Stomach smooth muscle (tissue), 2 donors: ENCODE data around the gene SKAP2.
"Not testable (repeated sequence)": the region's sequence is repeated elsewhere in the genome, so short reads cannot be mapped to it uniquely, and the experiment has no call there.

Experiments used
- H3K27ac ChIP-seq: one replicate; pipeline ENCODE4 v1.7.0; 2013; ENCODE audit warnings: mild to moderate bottlenecking, low read length, inconsistent platforms
- H3K27me3 ChIP-seq, 2 donors: one replicate each; pipeline ENCODE4 v1.7.0; 2013; ENCODE audit warnings: low read length in 2 of 2; ENCODE audit not compliant: insufficient read depth in 2 of 2, control insufficient read depth in 1 of 2
- H3K36me3 ChIP-seq, 2 donors: one replicate each; pipeline ENCODE4 v1.7.0; 2013; ENCODE audit warnings: low read length in 2 of 2; ENCODE audit not compliant: control insufficient read depth in 2 of 2, insufficient read depth in 2 of 2
- H3K4me1 ChIP-seq: one replicate; pipeline ENCODE4 v1.7.0; 2013; ENCODE audit warnings: low read length; ENCODE audit not compliant: control insufficient read depth, insufficient read depth
- H3K4me3 ChIP-seq, 2 donors: one replicate each; pipeline ENCODE4 v1.7.0; 2013; ENCODE audit warnings: low read length in 2 of 2
- H3K9ac ChIP-seq, 2 donors: one replicate each; pipeline ENCODE4 v1.7.0; 2013; ENCODE audit warnings: low read length in 2 of 2, mild to moderate bottlenecking in 1 of 2
- H3K9me3 ChIP-seq, 2 donors: one replicate each; pipeline ENCODE4 v1.7.0; 2013; ENCODE audit warnings: low read length in 2 of 2; ENCODE audit not compliant: control insufficient read depth in 2 of 2
- donor health status: healthy.
- donor health status: Pancreatic carcinoma.

The SKAP2 gene

GRCh38 chr7:26836793-26837192, 27.6 kb downstream of the SKAP2 start:
- H3K27me3 ChIP-seq, H3K9ac ChIP-seq, H3K27ac ChIP-seq: not testable (repeated sequence)

GRCh38 chr7:26815426-26815825, 49.0 kb downstream of the SKAP2 start:
- Histone ChIP-seq H3K4me1 (no peaks in the 10 kb centered on the region), H3K27me3 (no peaks in the 10 kb centered on the region), H3K9ac (no peak overlapping the region), H3K27ac (no peak overlapping the region), H3K9me3 (no peaks in the 10 kb centered on the region), H3K4me3 (no peak overlapping the region), H3K36me3 (no peaks in the 10 kb centered on the region)

More at GRCh38 chr7:26836793-26837192, 27.6 kb downstream of the SKAP2 start:
- H3K4me3 ChIP-seq, H3K4me1 ChIP-seq, H3K36me3 ChIP-seq, H3K9me3 ChIP-seq: not testable (repeated sequence)

- no peaks in the 10 kb centered on the region for H3K4me1 ChIP-seq
- no peak overlapping the region for H3K9ac ChIP-seq
- H3K4me3 ChIP-seq: no peak overlapping the region
- no peaks in the 10 kb centered on the region for H3K27me3 ChIP-seq
- no peak overlapping the region for H3K27ac ChIP-seq
- H3K9me3 ChIP-seq: no peaks in the 10 kb centered on the region
- H3K36me3 ChIP-seq: no peaks in the 10 kb centered on the region
Measured at GRCh38 chr7:26813432-26813831, 51.0 kb downstream of the SKAP2 start.

GRCh38 chr7:26794541-26794940, 69.8 kb downstream of the SKAP2 start:
- no peaks in the 10 kb centered on the region for H3K36me3 ChIP-seq
- no peaks in the 10 kb centered on the region for H3K9me3 ChIP-seq
- H3K27me3 ChIP-seq: no peaks in the 10 kb centered on the region
- H3K4me1 ChIP-seq: no peaks in the 10 kb centered on the region
- H3K9ac ChIP-seq: no peak overlapping the region
- H3K27ac ChIP-seq: no peak overlapping the region
- no peak overlapping the region for H3K4me3 ChIP-seq

- Histone ChIP-seq H3K9me3 (no peaks in the 10 kb centered on the region), H3K4me3 (no peak overlapping the region), H3K4me1 (no peaks in the 10 kb centered on the region), H3K27ac (no peak overlapping the region), H3K36me3 (no peaks in the 10 kb centered on the region), H3K27me3 (no peaks in the 10 kb centered on the region), H3K9ac (no peak overlapping the region)
Measured at GRCh38 chr7:26792576-26792975, 71.8 kb downstream of the SKAP2 start.

GRCh38 chr7:26792006-26792405, 72.4 kb downstream of the SKAP2 start:
- H3K27me3 ChIP-seq: no peaks in the 10 kb centered on the region
- no peaks in the 10 kb centered on the region for H3K36me3 ChIP-seq
- no peaks in the 10 kb centered on the region for H3K4me1 ChIP-seq
- no peaks in the 10 kb centered on the region for H3K9me3 ChIP-seq
- no peak overlapping the region for H3K9ac ChIP-seq
- H3K27ac ChIP-seq: no peak overlapping the region
- no peak overlapping the region for H3K4me3 ChIP-seq

- Histone ChIP-seq H3K9me3 (no peaks in the 10 kb centered on the region), H3K36me3 (no peaks in the 10 kb centered on the region), H3K27me3 (no peaks in the 10 kb centered on the region), H3K4me3 (no peak overlapping the region), H3K4me1 (no peaks in the 10 kb centered on the region), H3K27ac (no peak overlapping the region), H3K9ac (no peak overlapping the region)
Measured at GRCh38 chr7:26789481-26790184, 74.8 kb downstream of the SKAP2 start.

- Histone ChIP-seq H3K4me1 (no peaks in the 10 kb centered on the region), H3K27me3 (no peaks in the 10 kb centered on the region), H3K4me3 (no peak overlapping the region), H3K27ac (no peak overlapping the region), H3K9me3 (no peaks in the 10 kb centered on the region), H3K9ac (no peak overlapping the region), H3K36me3 (no peaks in the 10 kb centered on the region)
Measured at GRCh38 chr7:26787701-26788100, 76.7 kb downstream of the SKAP2 start.

- Histone ChIP-seq H3K9ac (no peak overlapping the region), H3K27ac (no peak overlapping the region), H3K9me3 (no peaks in the 10 kb centered on the region), H3K27me3 (no peaks in the 10 kb centered on the region), H3K4me1 (no peaks in the 10 kb centered on the region), H3K36me3 (no peaks in the 10 kb centered on the region), H3K4me3 (no peak overlapping the region)
Measured at GRCh38 chr7:26784118-26784517, 80.3 kb downstream of the SKAP2 start.

GRCh38 chr7:26782501-26782900, 81.9 kb downstream of the SKAP2 start:
- no peak overlapping the region for H3K4me3 ChIP-seq
- H3K9me3 ChIP-seq: no peaks in the 10 kb centered on the region
- no peaks in the 10 kb centered on the region for H3K36me3 ChIP-seq
- no peaks in the 10 kb centered on the region for H3K27me3 ChIP-seq
- no peak overlapping the region for H3K9ac ChIP-seq
- H3K4me1 ChIP-seq: no peaks in the 10 kb centered on the region
- H3K27ac ChIP-seq: no peak overlapping the region

- H3K4me3 ChIP-seq: no peak overlapping the region
- H3K4me1 ChIP-seq: no peaks in the 10 kb centered on the region
- H3K27me3 ChIP-seq: no peaks in the 10 kb centered on the region
- no peak overlapping the region for H3K9ac ChIP-seq
- no peaks in the 10 kb centered on the region for H3K36me3 ChIP-seq
- no peak overlapping the region for H3K27ac ChIP-seq
- H3K9me3 ChIP-seq: no peaks in the 10 kb centered on the region
Measured at GRCh38 chr7:26779978-26780595, 84.3 kb downstream of the SKAP2 start.
